SK-N-SH (cell line): ENCODE data around the gene ROBO4.

Source experiments
- EP300 ChIP-seq, 2 experiments: IDR thresholded peaks; 2 replicates each; pipeline versions ENCODE4 v1.4.0 to v1.6.1; 2012; ENCODE audit warnings: borderline replicate concordance in 1 of 2, low read depth in 1 of 2, low read length in 1 of 2
- POLR2AphosphoS5 ChIP-seq: IDR thresholded peaks from 2 replicates; pipeline ENCODE4 v1.6.1; 2012; ENCODE audit warnings: low read depth, low read length

DNA sequence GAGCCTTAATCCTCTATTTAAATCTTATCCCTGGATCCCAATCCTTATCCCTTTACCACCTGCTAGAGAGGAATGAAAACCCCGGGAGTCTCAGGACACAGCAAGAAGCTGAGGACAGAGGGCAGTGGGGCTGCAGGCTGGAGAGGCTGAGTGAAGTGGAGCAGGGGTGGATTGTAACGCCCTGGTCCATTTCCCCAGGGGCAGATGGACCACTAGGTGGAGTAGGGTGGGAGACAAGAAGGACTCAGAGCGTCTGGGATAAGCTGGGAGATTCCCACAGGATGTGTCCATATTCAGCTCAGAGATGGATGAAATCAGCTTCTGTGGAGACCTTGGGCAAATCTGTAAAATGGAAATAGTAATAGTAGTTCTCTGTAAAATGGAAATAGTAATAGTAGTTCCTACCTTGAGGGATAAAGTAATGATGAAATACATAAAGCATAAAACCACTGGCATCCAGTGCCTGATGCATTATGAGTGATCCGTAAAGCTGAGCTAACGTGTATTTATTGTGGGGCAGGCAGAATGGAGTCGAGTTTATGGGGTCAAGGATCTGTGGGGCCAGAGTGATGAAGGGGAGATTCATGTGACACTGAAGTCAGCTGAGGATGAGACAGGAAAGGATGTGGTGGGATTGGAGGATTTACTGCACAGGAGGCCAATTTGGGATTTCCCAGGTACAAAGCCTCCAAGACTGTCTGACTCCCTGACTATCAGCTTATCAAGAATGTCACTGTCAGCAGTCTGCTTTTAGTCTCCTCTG lies 1.9 kb upstream of the ROBO4 start:
- TF ChIP-seq POLR2AphosphoS5: no peak
- no peak for TF ChIP-seq EP300 (IDR thresholded peaks at IDR 0.05; ENCODE audit: borderline replicate concordance in 1 of 2, low read depth in 1 of 2, low read length in 1 of 2)
